ENCODE results near the gene SPINK8. TPM values are rescaled to one million over a fixed set of nuclear protein-coding genes. Genes with fewer than 3 reads are reported as not detected.

SPINK8 gene
- total and polyA plus RNA-seq, 2 of the 8 experiments (the other 6 are each of a cell fraction or from before 2014, with no cell fraction given) = 0.29 TPM; not detected in 1

DNA sequence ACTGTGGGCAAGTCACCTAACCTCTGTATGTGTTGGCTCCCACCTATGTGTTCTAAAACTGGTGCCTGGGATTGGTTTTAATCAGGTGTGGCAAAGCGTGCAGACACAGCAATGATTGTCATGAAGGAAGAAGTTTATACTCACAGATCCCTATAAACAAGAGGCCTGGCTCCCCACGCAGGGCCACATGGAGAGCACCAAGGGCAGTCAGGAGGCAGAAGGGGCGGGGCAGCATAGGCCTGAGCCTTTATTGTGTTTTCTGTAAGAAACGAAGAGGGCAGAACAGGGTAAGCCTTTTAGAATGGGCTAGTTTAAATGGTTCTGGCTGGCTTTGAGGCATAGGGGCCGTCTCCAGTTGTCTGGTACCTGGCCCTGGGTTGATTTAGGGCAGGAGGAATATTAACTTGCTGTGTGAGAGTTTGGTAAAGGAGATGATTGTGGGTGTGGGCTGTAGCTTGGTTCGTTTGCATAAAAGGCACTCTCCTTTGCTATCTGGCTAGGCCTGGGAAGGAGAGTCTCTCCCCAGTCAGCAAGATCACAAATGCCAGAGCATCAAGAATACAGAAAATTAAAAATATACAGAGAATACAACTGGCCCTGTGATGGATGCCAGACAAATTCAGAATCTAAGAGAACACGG, 36.4 kb upstream of the SPINK8 start:
- no peaks in the 10 kb centered on the region for H3K27me3 ChIP-seq (replicated peaks in 1 of 4; ENCODE audit: control insufficient read depth in 3 of 4, extremely low read depth in 1 of 4, insufficient read depth in 3 of 4, low read length in 3 of 4)
- no peak overlapping the region for H3K9ac ChIP-seq (replicated peaks in 1 of 4; ENCODE audit: extremely low read depth in 1 of 4, low read depth in 3 of 4, low read length in 3 of 4)
- no peak overlapping the region for H2AK5ac ChIP-seq (ENCODE audit: low read depth, low read length)
- H2AFZ ChIP-seq (ENCODE audit: low read length) = 0 out of 2 replicates have a peak overlapping the region, but pooled peaks have one; percentile 8
- no peak overlapping the region for H3K18ac ChIP-seq (ENCODE audit: extremely low read depth, low read length)
- H3K4me3 ChIP-seq (ENCODE audit: extremely low read depth in 1 of 4, insufficient read depth in 2 of 4, low read depth in 3 of 4, low read length in 4 of 4) = no peak overlapping the region
- H3K9me3 ChIP-seq (ENCODE audit: insufficient read depth in 2 of 2, low read depth in 1 of 2, low read length in 1 of 2) = no peaks in the 10 kb centered on the region
- peak overlapping the region; percentile 2 to 41; a peak in 2 of 4 replicates for H3K4me2 ChIP-seq (ENCODE audit: insufficient read depth in 1 of 2, low read depth in 2 of 2, low read length in 2 of 2)
- FAIRE-seq = no peak
- no peaks in the 10 kb centered on the region for H4K20me1 ChIP-seq (replicated peaks in 1 of 2; ENCODE audit: control insufficient read depth in 1 of 2, insufficient read depth in 2 of 2, low read length in 2 of 2)
- H4K5ac ChIP-seq (ENCODE audit: insufficient read length, low read depth, low read length) = no peak overlapping the region
- H2BK120ac ChIP-seq (replicated peaks; ENCODE audit: low read depth, low read length) = no peak overlapping the region
- H4K91ac ChIP-seq (replicated peaks; ENCODE audit: insufficient read length, low read length) = no peak overlapping the region
- peaks cover 3 to 12% (median 7%) of the 10 kb centered on the region in 4 experiments; a peak in 6 of 7 replicates for H3K4me1 ChIP-seq (replicated peaks in 1 of 4; ENCODE audit: control insufficient read depth in 3 of 4, insufficient read depth in 4 of 4, low read length in 3 of 4)
- H3K27ac ChIP-seq (ENCODE audit: low read depth, low read length) = no peak overlapping the region
- H3K36me3 ChIP-seq (ENCODE audit: control insufficient read depth in 2 of 4, insufficient read depth in 4 of 4, low read length in 3 of 4) = no peaks in the 10 kb centered on the region
- no peak overlapping the region for H3K56ac ChIP-seq (replicated peaks; ENCODE audit: insufficient read length, low read depth, low read length)
- no peaks in the 10 kb centered on the region for H3K79me2 ChIP-seq (ENCODE audit: control insufficient read depth in 1 of 2, insufficient read depth in 2 of 2, low read length in 2 of 2)
- no peak overlapping the region for H2BK5ac ChIP-seq (ENCODE audit: low read depth, low read length)
- POLR2A ChIA-PET (ENCODE audit: partially characterized antibody) = interaction anchor here (1.3 kb wide), 1 partner anchor 66 kb away, joined by 3 read pairs; no protein-coding TSS in a partner anchor
- H3K4ac ChIP-seq (replicated peaks; ENCODE audit: insufficient read length, low read depth, low read length) = no peak overlapping the region
- no peak overlapping the region for H3K14ac ChIP-seq (ENCODE audit: insufficient read length)
- DNase-seq (ENCODE audit: low read depth in 1 of 2, low spot score in 2 of 2) = no peak
- WGBS, 2 experiments (ENCODE audit: extremely low coverage in 1 of 2, insufficient coverage in 1 of 2, insufficient read length in 1 of 2, insufficient replicate concordance in 2 of 2, low coverage in 1 of 2, low lambda C conversion rate in 2 of 2, missing lambda C conversion rate in 1 of 2) = 70% methylated on average over 7 of the region's 7 CpGs; no CpG with 5 or more reads in 1 of the 2 experiments
- H3K23ac ChIP-seq (ENCODE audit: insufficient read length) = no peak overlapping the region
- CTCF ChIA-PET (ENCODE audit: partially characterized antibody) = interaction anchor here (1.3 kb wide), 1 partner anchor 39 kb away, joined by 3 read pairs; no protein-coding TSS in a partner anchor
- peak overlapping the region; percentile 58; the same call in 1 of the 2 replicates for H4K8ac ChIP-seq (ENCODE audit: extremely low read depth, insufficient read depth, low read length)
- 0 out of 2 replicates have a peak overlapping the region, but pooled peaks have one; percentile 17 for H2BK12ac ChIP-seq (ENCODE audit: low read depth, low read length)
- no peaks in the 10 kb centered on the region for H3K23me2 ChIP-seq (ENCODE audit: low read depth, low read length)
- no peak overlapping the region for H2BK20ac ChIP-seq (ENCODE audit: low read length)
- H3K79me1 ChIP-seq (ENCODE audit: low read depth, low read length) = no peaks in the 10 kb centered on the region
- H2BK15ac ChIP-seq (ENCODE audit: low read length) = no peak overlapping the region
- TF ChIP-seq GABPA (IDR thresholded peaks at IDR 0.05; ENCODE audit: borderline replicate concordance, insufficient read depth, low read length) = no peak
- no peak for TF ChIP-seq FOSL1 (IDR thresholded peaks at IDR 0.05; ENCODE audit: insufficient read depth, low read depth, low read length)
- no peak for TF ChIP-seq TCF12 (IDR thresholded peaks at IDR 0.05; ENCODE audit: low read depth, low read length)
- no peak for TF ChIP-seq CREB1 (IDR thresholded peaks at IDR 0.05)
- no peak for TF ChIP-seq SIN3A (conservative IDR thresholded peaks at IDR 0.05 in 1 of 2, IDR thresholded peaks at IDR 0.05 in 1 of 2; ENCODE audit: low read depth in 1 of 2, low read length in 2 of 2)
- no peak for TF ChIP-seq KDM4A (IDR thresholded peaks at IDR 0.05; ENCODE audit: low read depth, low read length, severe bottlenecking)
- no peak for TF ChIP-seq JUN (IDR thresholded peaks at IDR 0.05; ENCODE audit: low read depth, low read length)
- no peak for TF ChIP-seq EP300 (IDR thresholded peaks at IDR 0.05; ENCODE audit: borderline replicate concordance in 1 of 2, low read depth in 2 of 2, low read length in 2 of 2)
- TF ChIP-seq TAF7 (optimal IDR thresholded peaks at IDR 0.05; ENCODE audit: borderline replicate concordance, low read depth, low read length) = peak; percentile 67
- TF ChIP-seq HDAC2 (IDR thresholded peaks at IDR 0.05; ENCODE audit: borderline replicate concordance in 1 of 2, low read depth in 2 of 2, low read length in 2 of 2) = no peak
